ENCODE data around the gene ELFN2. TPM values are rescaled to one million over a fixed set of nuclear protein-coding genes. Genes with fewer than 3 reads are reported as not detected.

Gene ELFN2
- total and polyA plus RNA-seq, 5 donors from 2014 or later = 0.44 TPM; not detected in 4

DNA sequence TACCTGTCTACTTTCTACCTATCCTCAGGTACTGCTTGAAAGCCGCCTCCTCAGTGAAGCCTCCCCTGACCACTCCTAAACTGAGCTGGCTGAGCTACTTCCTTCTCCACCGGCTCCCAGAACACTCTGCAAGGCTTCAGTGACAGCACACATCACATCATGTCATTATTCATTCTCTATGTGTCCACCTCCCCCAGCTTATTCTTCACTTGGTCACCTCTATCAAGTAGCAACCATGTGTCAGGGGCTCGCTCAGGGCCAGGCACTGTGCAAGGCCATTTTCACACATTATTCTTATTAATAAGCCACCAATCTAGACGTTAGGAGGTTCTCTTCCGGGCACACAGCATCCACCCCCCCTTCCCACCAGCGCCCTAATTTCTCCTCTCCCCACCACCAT, 3.7 kb upstream of the ELFN2 start:
- H3K27ac Mint-ChIP-seq = no peak overlapping the region
- peaks cover 0 to 22% (median 3%) of the 10 kb centered on the region in 4 donors for H3K4me1 Mint-ChIP-seq
- H3K4me3 Mint-ChIP-seq = no peak overlapping the region
- peaks cover 13% of the 10 kb centered on the region for H3K27me3 ChIP-seq (ENCODE audit: control insufficient read depth, insufficient read depth, low read length)
- peaks cover 14% of the 10 kb centered on the region for H3K4me1 ChIP-seq (ENCODE audit: control insufficient read depth, insufficient read depth, low read length, poor library complexity, severe bottlenecking)
- no peak for DNase-seq
- no peak overlapping the region for H3K4me3 ChIP-seq (ENCODE audit: low read depth, low read length)
- H3K9me3 Mint-ChIP-seq = peaks cover 0 to 1% (median 0%) of the 10 kb centered on the region in 7 donors
- ATAC-seq (ENCODE audit: low read depth in 2 of 2) = no peak
- H3K27ac ChIP-seq (ENCODE audit: insufficient read depth, low read length, poor library complexity, severe bottlenecking) = no peak overlapping the region
- H3K9me3 ChIP-seq (ENCODE audit: control insufficient read depth in 2 of 2, low read length in 2 of 2) = no peaks in the 10 kb centered on the region
- no peaks in the 10 kb centered on the region for H3K36me3 Mint-ChIP-seq
- no peaks in the 10 kb centered on the region for H3K36me3 ChIP-seq (ENCODE audit: control insufficient read depth, insufficient read depth, low read length)
- H3K27me3 Mint-ChIP-seq = peaks cover 32% of the 10 kb centered on the region

GRCh38 chr22:37428649-37429586, 1.6 kb upstream of the ELFN2 start:
- ATAC-seq (ENCODE audit: low read depth in 2 of 2) = peak; percentile 26 to 32
- H3K4me3 Mint-ChIP-seq = peak overlapping the region in 1 of 4 donors; percentile 5

DNA sequence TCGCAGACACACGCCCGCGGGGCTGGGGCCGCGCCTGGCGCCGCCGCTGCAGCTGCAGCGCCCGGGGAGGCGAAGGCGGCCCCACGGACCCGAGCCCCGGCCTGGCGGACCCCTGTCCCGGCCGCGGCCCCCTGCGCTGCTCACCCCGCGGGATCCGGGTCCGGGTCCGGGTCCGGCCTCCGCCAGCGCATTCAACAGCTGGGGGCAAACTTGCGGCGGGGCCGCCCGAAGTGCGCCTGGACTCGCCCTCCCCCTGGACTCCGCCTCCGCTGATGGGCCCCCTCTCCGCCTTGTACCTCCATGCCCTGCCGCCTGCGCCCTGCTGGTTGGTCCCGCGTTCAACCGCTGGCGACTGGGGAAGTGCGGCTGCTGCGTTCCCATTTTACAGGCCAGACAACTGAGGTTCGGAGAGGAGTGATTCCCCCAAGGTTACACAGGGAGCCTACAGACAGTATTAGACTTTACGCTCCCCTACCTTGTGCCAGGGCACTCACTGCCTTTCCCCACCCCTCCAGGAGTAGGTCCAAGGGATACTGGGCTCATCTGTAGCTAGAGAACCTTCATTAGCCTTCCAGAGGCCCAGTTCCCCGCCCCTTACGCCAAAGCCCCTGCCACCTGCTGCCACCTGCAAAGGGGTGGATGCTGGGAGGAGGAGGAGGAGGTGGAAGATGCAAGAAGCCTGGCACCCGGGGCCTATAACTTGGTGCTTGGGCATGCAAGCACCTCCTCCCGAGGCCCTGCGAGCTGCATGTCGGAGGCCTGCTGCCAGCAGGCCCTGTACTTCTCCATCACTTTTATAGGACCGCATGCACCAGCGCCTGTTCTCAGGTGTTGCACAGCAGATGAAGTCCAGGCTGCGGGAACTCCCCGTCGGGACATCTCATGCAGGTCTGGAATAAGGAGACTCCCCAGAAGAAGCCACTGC, 694 bp upstream of the ELFN2 start:
- no peaks in the 10 kb centered on the region for H3K9me3 ChIP-seq (ENCODE audit: control insufficient read depth in 2 of 2, low read length in 2 of 2)
- Mint-ChIP-seq H3K4me3 (peak overlapping the region in 2 of 4 donors; percentile 33 to 68), H3K36me3 (no peaks in the 10 kb centered on the region), H3K4me1 (peaks cover 0 to 27% (median 2%) of the 10 kb centered on the region in 4 donors), H3K27ac (no peak overlapping the region), H3K9me3 (peaks cover 0 to 1% (median 0%) of the 10 kb centered on the region in 7 donors), H3K27me3 (peaks cover 49% of the 10 kb centered on the region)
- H3K27ac ChIP-seq (ENCODE audit: insufficient read depth, low read length, poor library complexity, severe bottlenecking) = no peak overlapping the region
- H3K27me3 ChIP-seq (ENCODE audit: control insufficient read depth, insufficient read depth, low read length) = peaks cover 13% of the 10 kb centered on the region
- no peak for ATAC-seq (ENCODE audit: low read depth in 2 of 2)
- H3K4me1 ChIP-seq (ENCODE audit: control insufficient read depth, insufficient read depth, low read length, poor library complexity, severe bottlenecking) = peaks cover 14% of the 10 kb centered on the region
- no peak for DNase-seq
- no peak overlapping the region for H3K4me3 ChIP-seq (ENCODE audit: low read depth, low read length)
- H3K36me3 ChIP-seq (ENCODE audit: control insufficient read depth, insufficient read depth, low read length) = no peaks in the 10 kb centered on the region

More at GRCh38 chr22:37428649-37429586, 1.6 kb upstream of the ELFN2 start:
- Histone ChIP-seq H3K9me3 (ENCODE audit: control insufficient read depth in 2 of 2, low read length in 2 of 2) (no peaks in the 10 kb centered on the region), H3K4me1 (ENCODE audit: control insufficient read depth, insufficient read depth, low read length, poor library complexity, severe bottlenecking) (peaks cover 14% of the 10 kb centered on the region), H3K36me3 (ENCODE audit: control insufficient read depth, insufficient read depth, low read length) (no peaks in the 10 kb centered on the region), H3K4me3 (ENCODE audit: low read depth, low read length) (no peak overlapping the region), H3K27ac (ENCODE audit: insufficient read depth, low read length, poor library complexity, severe bottlenecking) (no peak overlapping the region), H3K27me3 (ENCODE audit: control insufficient read depth, insufficient read depth, low read length) (peaks cover 13% of the 10 kb centered on the region)
- peaks cover 46% of the 10 kb centered on the region for H3K27me3 Mint-ChIP-seq
- no peak overlapping the region for H3K27ac Mint-ChIP-seq
- peaks cover 0 to 27% (median 2%) of the 10 kb centered on the region in 4 donors for H3K4me1 Mint-ChIP-seq
- H3K36me3 Mint-ChIP-seq = no peaks in the 10 kb centered on the region
- peak; percentile 32 to 67 (median 58) for DNase-seq
- peaks cover 0 to 1% (median 0%) of the 10 kb centered on the region in 7 donors for H3K9me3 Mint-ChIP-seq

GRCh38 chr22:37426706-37427134, 559 bp downstream of the ELFN2 start:
- H3K27me3 ChIP-seq (ENCODE audit: control insufficient read depth, insufficient read depth, low read length) = peaks cover 10% of the 10 kb centered on the region
- peaks cover 0 to 27% (median 2%) of the 10 kb centered on the region in 4 donors for H3K4me1 Mint-ChIP-seq

DNA sequence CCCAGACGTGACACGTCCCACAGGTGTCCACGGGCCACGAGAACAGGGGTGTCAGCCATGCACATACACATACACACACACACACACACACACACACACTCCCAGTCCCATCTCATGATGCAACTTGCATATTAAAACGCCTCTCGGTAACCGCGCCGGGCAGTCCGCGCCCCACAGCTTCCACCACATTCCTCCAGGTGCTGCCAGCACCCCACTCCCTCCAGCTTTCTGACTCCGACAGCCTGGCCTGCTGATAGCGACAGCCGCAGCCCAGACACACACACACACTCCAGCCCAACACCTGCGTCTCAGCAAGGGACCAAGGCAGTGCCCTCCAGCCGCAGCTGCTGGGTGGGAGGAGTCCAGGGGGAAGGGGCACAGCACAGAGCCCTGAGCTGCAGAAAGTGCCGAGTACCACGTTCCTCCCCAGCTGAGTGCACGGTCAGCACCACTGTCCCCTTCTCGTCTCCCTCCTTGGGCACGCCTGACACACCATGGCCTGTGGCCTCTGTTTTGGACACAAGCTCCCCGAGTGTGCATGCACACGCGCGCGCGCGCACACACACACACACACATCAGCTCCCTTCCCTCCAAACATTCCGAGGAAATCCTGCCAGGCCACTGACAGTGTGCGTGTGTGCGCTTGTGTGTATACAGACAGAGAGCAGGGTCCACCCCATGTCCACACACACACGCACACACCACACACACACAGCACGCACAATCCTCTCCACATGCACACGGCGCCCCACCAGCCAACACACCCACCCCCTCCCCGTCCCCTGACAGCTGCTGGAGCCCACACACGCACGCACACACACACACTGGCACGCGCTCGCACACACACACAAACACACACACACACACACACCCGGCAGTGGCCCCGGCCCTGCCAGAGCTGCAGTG, 1.2 kb downstream of the ELFN2 start:
- Histone ChIP-seq H3K27me3 (ENCODE audit: control insufficient read depth, insufficient read depth, low read length) (peaks cover 10% of the 10 kb centered on the region), H3K4me1 (ENCODE audit: control insufficient read depth, insufficient read depth, low read length, poor library complexity, severe bottlenecking) (peaks cover 14% of the 10 kb centered on the region), H3K9me3 (ENCODE audit: control insufficient read depth in 2 of 2, low read length in 2 of 2) (no peaks in the 10 kb centered on the region), H3K27ac (ENCODE audit: insufficient read depth, low read length, poor library complexity, severe bottlenecking) (no peak overlapping the region), H3K36me3 (ENCODE audit: control insufficient read depth, insufficient read depth, low read length) (no peaks in the 10 kb centered on the region), H3K4me3 (ENCODE audit: low read depth, low read length) (no peak overlapping the region)
- no peaks in the 10 kb centered on the region for H3K36me3 Mint-ChIP-seq
- H3K9me3 Mint-ChIP-seq = peaks cover 0 to 1% (median 0%) of the 10 kb centered on the region in 7 donors
- H3K4me3 Mint-ChIP-seq = peak overlapping the region in 1 of 4 donors; percentile 57
- H3K27ac Mint-ChIP-seq = peak overlapping the region in 2 of 3 donors; percentile 42 to 97
- ATAC-seq (ENCODE audit: low read depth in 2 of 2) (no peak), DNase-seq (no peak)
- H3K4me1 Mint-ChIP-seq = peaks cover 0 to 32% (median 2%) of the 10 kb centered on the region in 4 donors
- H3K27me3 Mint-ChIP-seq = peaks cover 65% of the 10 kb centered on the region

More at GRCh38 chr22:37426706-37427134, 559 bp downstream of the ELFN2 start:
- DNase-seq = no peak
- H3K9me3 ChIP-seq (ENCODE audit: control insufficient read depth in 2 of 2, low read length in 2 of 2) = no peaks in the 10 kb centered on the region
- no peak overlapping the region for H3K4me3 ChIP-seq (ENCODE audit: low read depth, low read length)
- H3K9me3 Mint-ChIP-seq = peaks cover 0 to 1% (median 0%) of the 10 kb centered on the region in 7 donors
- H3K4me3 Mint-ChIP-seq = peak overlapping the region in 2 of 4 donors; percentile 39 to 57
- H3K36me3 Mint-ChIP-seq = no peaks in the 10 kb centered on the region
- ATAC-seq (ENCODE audit: low read depth in 2 of 2) = no peak
- H3K4me1 ChIP-seq (ENCODE audit: control insufficient read depth, insufficient read depth, low read length, poor library complexity, severe bottlenecking) = peaks cover 14% of the 10 kb centered on the region
- peaks cover 59% of the 10 kb centered on the region for H3K27me3 Mint-ChIP-seq
- no peaks in the 10 kb centered on the region for H3K36me3 ChIP-seq (ENCODE audit: control insufficient read depth, insufficient read depth, low read length)
- no peak overlapping the region for H3K27ac ChIP-seq (ENCODE audit: insufficient read depth, low read length, poor library complexity, severe bottlenecking)
- peak overlapping the region in 1 of 3 donors; percentile 66 for H3K27ac Mint-ChIP-seq

- H3K27ac ChIP-seq (ENCODE audit: insufficient read depth, low read length, poor library complexity, severe bottlenecking) = no peak overlapping the region
- H3K9me3 ChIP-seq (ENCODE audit: control insufficient read depth in 2 of 2, low read length in 2 of 2) = no peaks in the 10 kb centered on the region
- ATAC-seq (ENCODE audit: low read depth in 2 of 2) (no peak), DNase-seq (no peak)
- Mint-ChIP-seq H3K27ac (no peak overlapping the region), H3K4me1 (peaks cover 0 to 37% (median 6%) of the 10 kb centered on the region in 4 donors), H3K9me3 (peaks cover 0 to 1% (median 0%) of the 10 kb centered on the region in 7 donors), H3K4me3 (no peak overlapping the region), H3K36me3 (no peaks in the 10 kb centered on the region), H3K27me3 (peaks cover 67% of the 10 kb centered on the region)
- no peak overlapping the region for H3K4me3 ChIP-seq (ENCODE audit: low read depth, low read length)
- peaks cover 14% of the 10 kb centered on the region for H3K4me1 ChIP-seq (ENCODE audit: control insufficient read depth, insufficient read depth, low read length, poor library complexity, severe bottlenecking)
- H3K36me3 ChIP-seq (ENCODE audit: control insufficient read depth, insufficient read depth, low read length) = no peaks in the 10 kb centered on the region
- peaks cover 6% of the 10 kb centered on the region for H3K27me3 ChIP-seq (ENCODE audit: control insufficient read depth, insufficient read depth, low read length)
Observed at GRCh38 chr22:37425369-37425768, 1.9 kb downstream of the ELFN2 start.

All from CD4-positive, CD25-positive, alpha-beta regulatory T cell (primary cell).